ENCODE results near the gene PIAS4. TPM values are rescaled to one million over a fixed set of nuclear protein-coding genes. Genes with fewer than 3 reads are reported as not detected.

PIAS4 gene
- total RNA-seq, 1 donor, result 21.4 TPM

GRCh38 chr19:4032436-4032835, 24.9 kb downstream of the PIAS4 start:
- peaks cover 42% of the 10 kb centered on the region for H3K36me3 ChIP-seq (ENCODE audit: insufficient read depth, low read length)
- no peak overlapping the region for H3K4me2 ChIP-seq (ENCODE audit: insufficient read depth, low read length)
- DNase-seq (ENCODE audit: insufficient read length, low spot score, missing footprints), result no peak
- TF ChIP-seq CTCF (IDR thresholded peaks at IDR 0.05; ENCODE audit: extremely low read depth, low read depth, low read length), result no peak
- H3K27ac ChIP-seq (ENCODE audit: low read depth, low read length), result no peak overlapping the region
- H3K79me2 ChIP-seq (ENCODE audit: insufficient read depth, low read length), result peaks cover 7% of the 10 kb centered on the region
- no peak overlapping the region for H3K4me3 ChIP-seq (ENCODE audit: insufficient read depth, low read length)
- H4K20me1 ChIP-seq (ENCODE audit: insufficient read depth, low read length), result peaks cover 17% of the 10 kb centered on the region
- H3K4me1 ChIP-seq (ENCODE audit: insufficient read depth, low read length), result no peaks in the 10 kb centered on the region
- H3K27me3 ChIP-seq (ENCODE audit: insufficient read depth, low read length), result no peaks in the 10 kb centered on the region
- H3K9me3 ChIP-seq (ENCODE audit: low read depth, low read length), result no peaks in the 10 kb centered on the region
- no peak overlapping the region for H2AFZ ChIP-seq (ENCODE audit: low read length)

- Histone ChIP-seq H4K20me1 (ENCODE audit: insufficient read depth, low read length) (peaks cover 21% of the 10 kb centered on the region), H3K79me2 (ENCODE audit: insufficient read depth, low read length) (peaks cover 7% of the 10 kb centered on the region), H3K4me1 (ENCODE audit: insufficient read depth, low read length) (no peaks in the 10 kb centered on the region), H2AFZ (ENCODE audit: low read length) (no peak overlapping the region), H3K9me3 (ENCODE audit: low read depth, low read length) (no peaks in the 10 kb centered on the region), H3K36me3 (ENCODE audit: insufficient read depth, low read length) (peaks cover 44% of the 10 kb centered on the region), H3K27ac (ENCODE audit: low read depth, low read length) (no peak overlapping the region), H3K4me2 (ENCODE audit: insufficient read depth, low read length) (no peak overlapping the region), H3K27me3 (ENCODE audit: insufficient read depth, low read length) (no peaks in the 10 kb centered on the region), H3K4me3 (ENCODE audit: insufficient read depth, low read length) (no peak overlapping the region)
- TF ChIP-seq CTCF (IDR thresholded peaks at IDR 0.05; ENCODE audit: extremely low read depth, low read depth, low read length), result no peak
- DNase-seq (ENCODE audit: insufficient read length, low spot score, missing footprints), result no peak
Observed at GRCh38 chr19:4033028-4033956, 25.8 kb downstream of the PIAS4 start.

GRCh38 chr19:4034048-4035017, 26.8 kb downstream of the PIAS4 start:
- Histone ChIP-seq H4K20me1 (ENCODE audit: insufficient read depth, low read length) (peaks cover 21% of the 10 kb centered on the region), H3K79me2 (ENCODE audit: insufficient read depth, low read length) (peaks cover 10% of the 10 kb centered on the region), H3K4me2 (ENCODE audit: insufficient read depth, low read length) (no peak overlapping the region), H3K9me3 (ENCODE audit: low read depth, low read length) (no peaks in the 10 kb centered on the region), H3K27ac (ENCODE audit: low read depth, low read length) (no peak overlapping the region), H3K36me3 (ENCODE audit: insufficient read depth, low read length) (peaks cover 40% of the 10 kb centered on the region), H3K4me3 (ENCODE audit: insufficient read depth, low read length) (no peak overlapping the region), H2AFZ (ENCODE audit: low read length) (no peak overlapping the region), H3K4me1 (ENCODE audit: insufficient read depth, low read length) (no peaks in the 10 kb centered on the region), H3K27me3 (ENCODE audit: insufficient read depth, low read length) (no peaks in the 10 kb centered on the region)
- TF ChIP-seq CTCF (IDR thresholded peaks at IDR 0.05; ENCODE audit: extremely low read depth, low read depth, low read length), result no peak
- no peak for DNase-seq (ENCODE audit: insufficient read length, low spot score, missing footprints)

All from osteoblast (primary cell).